ENCODE results near the gene B3GAT1.

B3GAT1 gene

DNA sequence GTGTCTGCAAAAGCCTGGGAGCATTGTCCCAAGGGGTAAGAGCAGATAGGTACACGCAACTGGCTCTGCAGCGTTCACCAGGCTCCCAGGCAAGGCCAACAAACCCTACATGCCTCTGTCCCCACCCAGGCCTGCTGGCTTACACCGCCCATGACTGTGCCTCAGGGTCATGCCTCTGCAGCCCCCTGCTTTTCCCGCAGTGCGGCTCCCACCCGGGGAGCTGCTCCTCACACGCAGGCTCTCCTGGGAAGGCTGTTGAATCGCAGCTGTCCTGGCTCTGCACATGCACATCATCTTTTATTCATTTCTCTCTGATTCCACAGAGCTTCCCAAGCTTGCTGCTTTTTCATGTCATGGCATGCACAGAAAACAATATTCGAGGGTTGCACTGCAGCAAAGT, 29.2 kb upstream of the B3GAT1 start:
- no peak for DNase-seq (ENCODE audit: low read depth)

DNA sequence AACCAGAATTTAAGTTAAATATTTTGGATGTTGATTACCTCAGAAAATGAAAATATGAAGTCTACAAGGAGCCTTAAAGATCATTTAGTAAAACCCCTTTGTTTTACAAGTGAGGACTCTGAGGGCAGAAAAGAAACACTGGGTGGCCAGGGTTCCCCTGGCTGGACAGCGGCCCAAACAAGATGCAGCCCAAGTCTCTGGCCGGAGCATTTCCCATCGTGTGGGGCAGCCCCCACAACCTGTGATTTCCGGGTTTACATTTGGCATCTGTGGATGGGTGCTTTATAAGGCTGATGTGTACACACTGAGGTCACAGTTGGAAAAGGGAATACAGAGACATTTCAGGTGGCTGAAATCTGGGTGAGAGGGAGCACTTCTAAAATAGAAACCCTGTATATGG, 28.8 kb upstream of the B3GAT1 start:
- no peak for DNase-seq (ENCODE audit: low read depth)

GRCh38 chr11:134438542-134439537, 26.8 kb upstream of the B3GAT1 start:
- DNase-seq (ENCODE audit: low read depth): no peak

- DNase-seq (ENCODE audit: low read depth): no peak
These were observed 25.8 kb upstream of the B3GAT1 start for GRCh38 chr11:134437821-134438220.

DNA sequence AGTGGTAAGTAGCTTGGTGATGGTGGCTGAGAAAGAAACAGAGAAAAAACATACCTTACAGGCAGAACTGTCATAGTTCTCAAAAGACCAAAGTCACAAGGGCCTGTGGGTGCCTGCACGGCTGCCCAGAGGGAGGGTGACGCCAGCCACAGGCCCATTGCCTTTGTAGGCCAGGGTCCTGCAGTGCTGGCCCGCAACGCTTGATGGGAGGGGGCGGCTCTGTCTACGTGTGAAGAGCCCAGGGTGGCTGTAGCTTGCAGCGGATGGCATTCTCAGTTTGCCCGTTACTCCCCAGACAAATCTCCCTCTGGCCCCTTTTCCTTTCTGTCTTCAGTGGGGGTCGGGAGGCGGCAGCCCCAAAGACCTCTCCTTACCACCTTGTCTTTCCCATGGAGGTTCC, 24.7 kb upstream of the B3GAT1 start:
- DNase-seq (ENCODE audit: low read depth): no peak

DNA sequence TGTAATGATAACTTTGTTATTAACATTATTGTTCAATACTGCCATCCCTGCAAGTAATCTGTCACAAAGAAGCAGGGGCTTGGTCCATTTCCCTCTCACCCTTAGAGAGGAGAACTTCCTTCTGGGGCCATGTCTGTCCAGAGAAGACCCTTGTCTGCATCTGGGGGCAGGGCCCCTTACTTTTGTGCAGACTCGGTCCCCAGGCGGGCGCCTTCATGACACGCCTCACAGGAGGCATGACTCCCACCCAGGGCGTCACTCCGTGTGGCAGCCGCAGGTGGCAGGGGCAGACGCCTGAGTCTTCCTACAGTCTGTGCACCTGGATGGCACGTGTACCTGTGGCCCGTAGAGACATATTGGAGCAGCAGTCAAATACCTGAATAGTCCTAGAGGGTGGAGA, 21.8 kb upstream of the B3GAT1 start:
- DNase-seq (ENCODE audit: low read depth): no peak

GRCh38 chr11:134433251-134433650, 21.2 kb upstream of the B3GAT1 start:
- DNase-seq (ENCODE audit: low read depth): no peak

DNA sequence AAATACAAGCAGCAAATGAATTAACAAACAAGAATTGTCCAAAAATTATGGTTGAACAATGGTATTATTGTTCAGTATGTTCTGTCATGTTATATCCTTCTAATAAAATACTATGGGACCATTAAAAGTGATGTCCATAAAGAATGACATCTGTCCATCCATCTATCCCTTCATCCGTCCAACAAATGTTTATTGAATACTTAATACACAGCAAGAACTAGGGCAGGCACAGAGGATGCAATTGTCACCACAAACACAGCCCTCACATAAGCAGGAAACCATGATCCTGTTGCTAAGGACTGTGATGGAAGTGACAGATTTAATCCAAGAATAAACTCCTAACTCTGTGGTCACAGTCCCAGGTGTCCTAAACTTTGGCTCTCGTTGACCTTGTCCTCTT, 20.7 kb upstream of the B3GAT1 start:
- DNase-seq (ENCODE audit: low read depth): no peak

DNA sequence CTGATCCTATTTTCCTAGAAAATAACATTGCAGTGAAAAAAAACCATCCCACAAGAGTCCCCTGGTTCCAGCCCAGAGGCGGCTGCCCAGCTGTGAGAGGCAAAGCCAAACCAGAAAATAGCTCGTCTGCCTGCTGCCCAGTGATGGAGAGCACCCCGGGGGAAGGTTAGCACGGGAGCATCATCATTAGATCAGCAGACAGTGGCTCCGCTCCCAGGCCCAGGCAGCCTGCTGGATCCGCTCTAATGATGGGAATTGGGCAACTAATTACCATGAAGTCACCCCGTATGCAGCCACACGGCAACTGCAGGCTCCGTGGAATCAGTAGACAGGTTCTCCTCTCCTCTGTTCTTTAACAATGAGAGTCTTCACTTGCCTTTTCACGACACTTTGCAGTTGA, 17.1 kb upstream of the B3GAT1 start:
- DNase-seq (ENCODE audit: low read depth): no peak

GRCh38 chr11:134425816-134426536, 13.9 kb upstream of the B3GAT1 start:
- no peak for DNase-seq (ENCODE audit: low read depth)

GRCh38 chr11:134425413-134425812, 13.4 kb upstream of the B3GAT1 start:
- no peak for DNase-seq (ENCODE audit: low read depth)

GRCh38 chr11:134423106-134423505, 11.1 kb upstream of the B3GAT1 start:
- DNase-seq (ENCODE audit: low read depth): no peak

- no peak for DNase-seq (ENCODE audit: low read depth)
These were observed 6.1 kb upstream of the B3GAT1 start for GRCh38 chr11:134417871-134418840.

- DNase-seq (ENCODE audit: low read depth): no peak
These were observed 4.7 kb upstream of the B3GAT1 start for GRCh38 chr11:134416726-134417125.

DNA sequence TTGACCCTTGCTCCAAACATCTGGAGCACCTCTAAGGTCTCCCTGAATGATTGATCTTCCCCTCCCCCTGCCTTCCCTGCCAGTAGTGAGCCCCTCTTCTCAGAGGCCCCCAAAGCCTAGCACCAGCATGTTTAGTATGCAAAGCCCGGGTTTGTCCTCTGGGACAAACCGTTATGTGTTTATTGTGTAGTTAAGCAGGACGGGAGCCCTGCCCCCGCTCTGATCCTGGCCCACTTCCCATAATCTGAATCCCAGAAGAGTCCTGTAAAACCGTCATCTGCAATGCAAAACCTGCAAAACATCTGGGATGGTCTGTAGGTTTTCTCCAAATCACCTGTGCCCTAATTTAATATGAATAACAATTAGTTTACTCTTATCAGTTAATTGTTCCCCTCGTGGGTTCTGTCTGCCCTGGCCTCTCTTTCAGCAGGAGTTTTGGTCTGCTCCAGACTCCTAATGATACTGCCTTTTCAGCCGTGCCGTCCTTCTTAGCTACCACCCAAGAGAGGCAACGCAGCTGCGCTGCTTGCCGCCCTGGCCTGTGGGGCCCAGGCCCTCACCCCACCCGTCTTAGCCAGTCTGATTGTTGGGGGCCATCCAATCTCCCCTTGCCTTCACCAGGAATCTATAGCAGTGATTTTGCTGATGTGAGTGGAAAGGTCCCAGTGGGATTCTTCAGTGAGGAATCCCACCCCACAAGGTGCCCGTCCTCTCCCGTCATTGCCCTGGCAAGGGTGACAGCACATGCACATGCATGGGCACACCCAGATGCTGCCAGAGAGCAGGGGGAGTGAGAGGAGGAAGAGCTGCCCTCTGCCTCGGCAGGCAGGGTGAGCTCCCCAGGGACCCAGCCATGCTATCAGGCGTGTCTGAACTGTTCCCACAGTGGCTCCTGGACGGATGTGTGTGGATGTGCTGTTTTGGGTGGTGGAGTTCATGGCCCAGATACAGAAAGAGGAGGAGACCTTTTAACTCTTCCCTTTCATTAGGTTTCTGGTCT, 3.0 kb upstream of the B3GAT1 start:
- DNase-seq (ENCODE audit: low read depth): no peak

GRCh38 chr11:134413826-134414731, 2.0 kb upstream of the B3GAT1 start:
- DNase-seq (ENCODE audit: low read depth): no peak

DNA sequence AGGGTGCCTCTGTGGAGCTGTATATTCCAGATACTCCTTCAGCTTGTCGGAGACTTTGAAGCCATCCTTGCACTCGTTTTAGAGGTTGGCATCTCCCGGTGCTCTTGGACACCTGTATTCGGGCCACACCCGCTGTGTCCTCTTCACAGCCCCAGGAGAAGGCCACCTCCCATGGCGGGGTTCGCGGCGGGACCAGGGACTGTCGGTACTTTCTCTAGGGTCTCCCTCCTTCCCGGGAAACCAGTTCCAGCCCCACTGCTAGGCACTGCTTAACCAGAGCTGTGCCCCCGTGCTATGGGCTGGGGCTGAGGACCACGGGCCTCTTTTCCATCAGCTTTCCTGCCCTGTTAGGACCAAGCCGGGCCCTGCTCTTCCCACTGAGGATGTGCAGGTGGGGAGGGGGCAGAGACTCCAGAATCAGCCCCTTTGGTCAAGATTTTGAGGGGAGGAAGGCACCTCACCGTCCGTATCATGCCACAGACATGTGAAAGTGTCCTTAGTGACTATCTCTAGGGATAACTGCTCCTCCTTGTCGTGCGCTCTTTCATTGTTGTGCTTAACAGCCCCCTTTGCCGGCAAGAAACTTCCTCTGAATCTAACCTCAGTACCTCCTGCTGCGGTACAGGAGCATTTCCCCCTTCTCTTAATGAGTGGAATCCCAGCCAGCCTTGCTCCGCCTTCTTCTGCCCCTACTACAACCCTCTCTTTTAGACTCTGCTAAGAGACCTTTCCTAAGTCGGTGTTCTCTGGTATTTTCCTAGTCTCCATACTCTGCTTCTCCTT, 1.2 kb upstream of the B3GAT1 start:
- no peak for DNase-seq (ENCODE audit: low read depth)

DNA sequence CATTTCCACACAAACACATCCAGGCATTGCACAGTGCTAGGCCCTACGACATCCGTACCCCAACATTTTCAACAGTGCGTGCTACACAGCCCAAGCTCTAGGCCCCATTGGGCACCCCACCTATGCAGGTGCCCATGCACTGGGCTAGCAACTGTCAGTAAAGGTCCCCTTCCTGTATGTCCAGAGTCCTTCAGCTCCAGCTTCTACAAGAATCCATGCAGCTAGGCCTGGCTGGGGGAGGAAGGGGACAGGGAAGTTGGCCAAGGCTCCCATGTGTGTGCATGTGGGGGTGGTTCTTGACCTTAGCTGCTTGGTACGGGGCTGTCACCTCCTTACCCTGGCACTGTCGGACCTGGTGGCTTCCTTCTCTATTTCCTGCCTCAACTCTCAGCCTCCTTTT, 1.3 kb downstream of the B3GAT1 start:
- no peak for DNase-seq (ENCODE audit: low read depth)
